ACC112 (cell line): ENCODE measurements around the gene SCAMP4.

ENCODE experiments used
- H2AFZ ChIP-seq: fragments of 200-600 bp; sonication (generic); one replicate; pipeline ENCODE4 v1.6.0; 2017; ENCODE audit warnings: antibody characterized with exemption, low read length; ENCODE audit not compliant: unreplicated experiment
- H3K27ac ChIP-seq: fragments of 200-600 bp; sonication (generic); 2 replicates; pipeline ENCODE4 v1.5.1; 2014; ENCODE audit warnings: low read depth, mild to moderate bottlenecking, antibody characterized with exemption, low read length, moderate library complexity
- H3K27me3 ChIP-seq: fragments of 200-600 bp; sonication (generic); 2 replicates; pipeline ENCODE4 v1.6.1; 2014; ENCODE audit warnings: mild to moderate bottlenecking, antibody characterized with exemption, low read length, moderate library complexity, mixed read lengths; ENCODE audit not compliant: insufficient read depth
- H3K36me3 ChIP-seq: fragments of 200-600 bp; sonication (generic); 2 replicates; pipeline ENCODE4 v1.6.1; 2016; ENCODE audit warnings: mild to moderate bottlenecking, antibody characterized with exemption, low read length, moderate library complexity, mixed read lengths; ENCODE audit not compliant: insufficient read depth
- H3K4me1 ChIP-seq: fragments of 200-600 bp; sonication (generic); one replicate; pipeline ENCODE4 v1.6.1; 2016; ENCODE audit warnings: low read length, mixed read lengths; ENCODE audit not compliant: insufficient read depth, unreplicated experiment, control insufficient read depth
- H3K4me3 ChIP-seq: fragments of 200-600 bp; sonication (generic); 2 replicates; pipeline ENCODE4 v1.5.1; 2014; ENCODE audit warnings: mild to moderate bottlenecking, low read depth, low read length
- H3K79me2 ChIP-seq: fragments of 200-600 bp; sonication (generic); one replicate; pipeline ENCODE4 v1.6.0; 2016; ENCODE audit warnings: low read length; ENCODE audit not compliant: control insufficient read depth, unreplicated experiment, insufficient read depth

SCAMP4 gene

GRCh38 chr19:1952635-1953034 lies 47.4 kb downstream of the SCAMP4 start:
- H3K36me3 ChIP-seq, result no peaks in the 10 kb centered on the region
- H2AFZ ChIP-seq, result no peak overlapping the region
- H3K4me3 ChIP-seq, result no peak overlapping the region
- no peak overlapping the region for H3K27ac ChIP-seq
- H3K4me1 ChIP-seq, result no peaks in the 10 kb centered on the region
- no peaks in the 10 kb centered on the region for H3K27me3 ChIP-seq
- H3K79me2 ChIP-seq, result peaks cover 45% of the 10 kb centered on the region

DNA sequence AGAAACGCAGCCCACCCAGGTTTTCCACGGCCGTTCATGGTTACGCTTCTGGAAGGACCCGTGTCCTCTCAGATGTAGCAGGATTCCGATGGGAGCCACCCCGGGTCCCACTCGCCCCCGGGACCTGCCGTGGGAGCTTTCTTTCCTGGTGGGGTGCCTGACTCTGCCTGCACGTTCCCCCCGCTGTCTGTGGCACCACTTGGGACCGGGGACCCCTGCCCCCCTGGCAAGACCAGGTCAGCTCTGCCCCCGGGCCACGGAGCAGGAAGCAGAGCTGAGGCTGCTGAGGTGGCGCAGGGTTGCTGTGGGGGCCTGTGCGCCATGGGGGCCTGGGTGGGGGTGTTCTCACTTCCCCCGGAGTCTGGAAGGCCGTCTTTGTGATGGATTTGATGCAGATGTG lies 47.8 kb downstream of the SCAMP4 start:
- no peaks in the 10 kb centered on the region for H3K27me3 ChIP-seq
- H3K27ac ChIP-seq, result no peak overlapping the region
- H3K36me3 ChIP-seq, result no peaks in the 10 kb centered on the region
- no peaks in the 10 kb centered on the region for H3K4me1 ChIP-seq
- H2AFZ ChIP-seq, result no peak overlapping the region
- no peak overlapping the region for H3K4me3 ChIP-seq
- peaks cover 41% of the 10 kb centered on the region for H3K79me2 ChIP-seq

GRCh38 chr19:1953441-1954094 lies 48.4 kb downstream of the SCAMP4 start:
- H3K4me3 ChIP-seq, result no peak overlapping the region
- no peak overlapping the region for H3K27ac ChIP-seq
- H3K4me1 ChIP-seq, result no peaks in the 10 kb centered on the region
- H3K79me2 ChIP-seq, result peaks cover 39% of the 10 kb centered on the region
- no peaks in the 10 kb centered on the region for H3K27me3 ChIP-seq
- no peaks in the 10 kb centered on the region for H3K36me3 ChIP-seq
- H2AFZ ChIP-seq, result no peak overlapping the region

DNA sequence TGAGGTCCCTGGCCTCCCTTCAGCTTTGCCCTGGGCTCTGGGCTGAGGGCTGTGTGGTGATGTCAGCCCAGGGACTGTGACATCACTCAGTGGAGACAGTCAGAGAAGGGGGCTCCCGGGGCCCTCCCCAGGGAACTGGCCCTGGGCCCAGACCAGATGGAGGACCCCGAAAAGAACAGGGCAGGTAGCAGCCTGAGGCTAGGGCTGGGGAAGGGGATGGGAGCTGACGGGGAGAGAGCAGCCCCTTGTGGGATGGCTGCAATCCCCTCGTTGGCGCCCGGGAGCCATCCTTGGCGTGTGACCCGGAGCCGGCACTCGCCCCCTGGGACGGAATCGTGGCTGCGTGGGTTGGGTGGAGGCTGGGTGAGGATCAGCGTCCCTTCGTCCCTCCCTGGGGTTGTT lies 49.3 kb downstream of the SCAMP4 start:
- H3K36me3 ChIP-seq, result no peaks in the 10 kb centered on the region
- H3K79me2 ChIP-seq, result peaks cover 32% of the 10 kb centered on the region
- H3K4me1 ChIP-seq, result no peaks in the 10 kb centered on the region
- no peak overlapping the region for H3K4me3 ChIP-seq
- no peak overlapping the region for H3K27ac ChIP-seq
- no peak overlapping the region for H2AFZ ChIP-seq
- H3K27me3 ChIP-seq, result no peaks in the 10 kb centered on the region

GRCh38 chr19:1955171-1956121 lies 50.2 kb downstream of the SCAMP4 start:
- H3K4me3 ChIP-seq, result no peak overlapping the region

GRCh38 chr19:1956122-1956494 lies 50.9 kb downstream of the SCAMP4 start:
- Histone ChIP-seq H3K79me2 (peaks cover 25% of the 10 kb centered on the region), H2AFZ (no peak overlapping the region), H3K4me1 (no peaks in the 10 kb centered on the region), H3K4me3 (no peak overlapping the region), H3K27ac (no peak overlapping the region), H3K36me3 (no peaks in the 10 kb centered on the region), H3K27me3 (no peaks in the 10 kb centered on the region)

More at GRCh38 chr19:1955171-1956121, 50.2 kb downstream of the SCAMP4 start:
- Histone ChIP-seq H2AFZ (no peak overlapping the region), H3K27ac (no peak overlapping the region), H3K4me1 (no peaks in the 10 kb centered on the region), H3K36me3 (no peaks in the 10 kb centered on the region), H3K27me3 (no peaks in the 10 kb centered on the region), H3K79me2 (peaks cover 30% of the 10 kb centered on the region)

DNA sequence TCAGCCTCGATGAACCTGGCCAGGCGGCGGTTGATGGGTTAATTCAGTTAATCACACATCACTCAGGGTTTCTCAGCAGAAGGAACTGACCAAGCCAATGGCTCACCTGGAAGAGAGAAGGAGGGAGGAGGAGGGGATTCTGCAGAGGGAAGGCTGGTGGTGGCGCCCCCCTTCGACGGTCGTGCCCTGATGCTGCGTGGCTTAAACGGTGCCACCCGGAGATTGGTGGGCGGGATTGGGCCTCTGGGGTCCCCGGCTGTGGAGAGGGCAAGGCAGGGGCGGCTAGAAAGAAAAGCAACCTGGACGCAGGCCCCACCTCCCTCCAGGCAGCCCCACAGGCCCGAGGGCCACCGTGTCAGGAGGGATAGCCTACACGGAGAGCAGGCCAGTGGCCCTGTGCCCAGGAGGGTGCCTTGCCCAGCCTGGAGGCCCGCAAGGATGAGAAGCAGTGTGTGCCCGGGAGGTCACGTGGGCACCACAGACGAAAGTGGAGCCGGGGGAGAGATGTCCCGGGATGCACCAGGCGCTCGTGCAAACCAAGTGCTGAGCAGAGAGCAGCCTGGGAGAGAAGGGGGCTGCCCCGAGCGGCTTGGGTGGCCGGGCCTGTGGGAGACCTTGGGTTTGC lies 51.8 kb downstream of the SCAMP4 start:
- H3K79me2 ChIP-seq, result peaks cover 23% of the 10 kb centered on the region
- H3K27me3 ChIP-seq, result no peaks in the 10 kb centered on the region
- no peaks in the 10 kb centered on the region for H3K4me1 ChIP-seq
- H3K4me3 ChIP-seq, result no peak overlapping the region
- no peaks in the 10 kb centered on the region for H3K36me3 ChIP-seq
- no peak overlapping the region for H3K27ac ChIP-seq
- no peak overlapping the region for H2AFZ ChIP-seq

DNA sequence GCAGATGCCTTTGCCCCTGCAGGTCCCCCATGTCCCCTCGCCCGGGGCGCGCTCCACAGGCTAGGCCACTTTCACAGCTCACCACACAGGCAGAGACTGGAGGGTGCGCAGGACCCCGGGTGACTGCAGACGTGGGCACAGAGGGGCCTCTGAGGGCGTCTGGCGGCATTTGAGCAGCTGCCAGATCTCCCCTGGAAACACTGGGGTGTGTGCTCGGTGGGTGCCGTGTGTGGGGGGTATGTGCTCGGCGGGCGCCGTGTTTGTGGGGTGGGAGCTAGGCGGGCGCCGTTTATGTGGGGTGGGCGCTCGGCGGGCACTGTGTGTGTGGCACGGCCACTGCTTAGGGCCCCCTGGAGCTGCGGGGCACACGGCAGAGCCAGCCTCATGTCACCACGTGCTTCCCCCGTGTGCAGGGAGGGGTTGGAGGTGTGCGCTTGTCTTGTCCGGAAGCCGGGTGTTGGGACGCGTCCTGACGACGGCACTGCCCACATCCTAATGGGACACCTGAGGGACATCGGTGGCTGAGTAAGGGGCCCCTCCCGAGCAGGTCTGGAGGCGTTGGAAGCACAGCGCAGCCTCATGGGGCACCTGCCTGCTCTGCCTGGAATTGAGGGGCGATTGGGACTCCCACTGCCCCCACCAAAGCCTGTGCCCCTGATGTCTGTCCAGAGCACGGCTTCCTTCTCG lies 52.5 kb downstream of the SCAMP4 start:
- Histone ChIP-seq H3K4me3 (no peak overlapping the region), H3K27ac (no peak overlapping the region), H3K4me1 (no peaks in the 10 kb centered on the region), H2AFZ (no peak overlapping the region), H3K79me2 (peaks cover 17% of the 10 kb centered on the region), H3K36me3 (no peaks in the 10 kb centered on the region), H3K27me3 (no peaks in the 10 kb centered on the region)

GRCh38 chr19:1959928-1960589 lies 54.9 kb downstream of the SCAMP4 start:
- no peak overlapping the region for H3K27ac ChIP-seq
- no peaks in the 10 kb centered on the region for H3K36me3 ChIP-seq
- no peak overlapping the region for H2AFZ ChIP-seq
- H3K4me3 ChIP-seq, result no peak overlapping the region
- H3K27me3 ChIP-seq, result no peaks in the 10 kb centered on the region
- H3K79me2 ChIP-seq, result peaks cover 6% of the 10 kb centered on the region
- no peaks in the 10 kb centered on the region for H3K4me1 ChIP-seq
